Hepatic stellate cell (primary cell): ENCODE results near the gene CNTNAP5.

Experiments
- DNase-seq: peaks from one replicate; pipeline ENCODE4 v3.0.0; 2011; ENCODE audit warnings: low spot score

The CNTNAP5 gene

GRCh38 chr2:124911560-124911959 is 886.5 kb downstream of the CNTNAP5 start:
- DNase-seq, result no peak

- no peak for DNase-seq
Measured at GRCh38 chr2:124913868-124914267, 888.8 kb downstream of the CNTNAP5 start.

DNA sequence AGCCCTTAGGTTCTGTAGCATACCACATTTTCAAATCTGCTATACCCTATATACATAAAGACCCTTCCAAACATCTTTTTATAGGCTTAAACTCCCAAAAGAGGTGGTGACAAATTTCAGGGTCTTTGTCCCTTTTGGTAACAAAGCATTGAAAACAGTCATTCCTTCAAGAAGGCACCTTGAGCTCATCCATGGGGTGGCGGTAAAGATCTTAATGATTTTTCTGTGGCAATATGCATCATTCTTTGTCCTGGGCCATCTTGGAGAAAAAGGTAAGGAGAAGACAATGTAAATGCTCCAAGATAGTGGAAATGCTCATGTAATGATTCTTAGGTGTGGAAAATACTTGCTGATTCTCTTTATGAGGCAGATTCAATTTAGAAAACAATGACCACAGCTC is 890.5 kb downstream of the CNTNAP5 start:
- DNase-seq, result no peak

DNA sequence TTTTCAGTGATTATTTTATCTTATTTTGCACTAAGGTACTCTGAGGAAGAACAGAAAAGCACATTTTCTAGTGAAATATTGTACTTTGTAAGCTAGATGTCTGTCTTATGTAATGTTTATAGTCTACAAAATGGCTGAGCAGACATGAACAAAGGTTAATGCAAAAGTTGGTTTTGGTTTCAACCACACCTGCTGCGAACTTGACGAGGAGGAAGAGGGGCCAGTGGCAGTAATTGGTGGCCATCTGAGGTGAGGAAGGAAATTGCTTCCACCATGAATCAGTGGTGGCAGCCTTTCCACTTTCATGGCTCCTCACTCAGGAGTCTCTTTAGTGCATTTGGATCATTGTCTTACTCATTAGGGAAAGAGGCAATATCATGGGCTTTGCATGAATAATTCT is 894.2 kb downstream of the CNTNAP5 start:
- no peak for DNase-seq

DNA sequence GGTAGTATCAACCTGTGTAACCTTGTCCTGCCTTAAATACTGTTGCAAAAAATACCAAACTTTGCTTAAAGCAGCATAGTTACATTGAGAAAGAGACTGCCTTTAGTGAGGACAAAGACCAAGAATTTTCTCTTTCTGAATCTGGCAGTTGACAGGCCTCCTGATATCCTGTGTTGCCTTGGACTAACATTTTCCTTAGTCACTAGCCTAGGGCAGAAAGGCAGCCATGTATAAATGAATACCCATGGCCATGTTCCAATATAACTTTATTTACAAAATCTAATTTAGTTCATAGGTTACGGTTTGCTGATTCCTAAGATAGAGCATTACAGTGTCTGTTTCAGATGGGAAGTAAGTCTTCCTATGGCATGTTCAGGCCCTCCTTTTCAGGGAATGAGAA is 895.4 kb downstream of the CNTNAP5 start:
- DNase-seq, result no peak

GRCh38 chr2:124921191-124921590 is 896.1 kb downstream of the CNTNAP5 start:
- no peak for DNase-seq

DNA sequence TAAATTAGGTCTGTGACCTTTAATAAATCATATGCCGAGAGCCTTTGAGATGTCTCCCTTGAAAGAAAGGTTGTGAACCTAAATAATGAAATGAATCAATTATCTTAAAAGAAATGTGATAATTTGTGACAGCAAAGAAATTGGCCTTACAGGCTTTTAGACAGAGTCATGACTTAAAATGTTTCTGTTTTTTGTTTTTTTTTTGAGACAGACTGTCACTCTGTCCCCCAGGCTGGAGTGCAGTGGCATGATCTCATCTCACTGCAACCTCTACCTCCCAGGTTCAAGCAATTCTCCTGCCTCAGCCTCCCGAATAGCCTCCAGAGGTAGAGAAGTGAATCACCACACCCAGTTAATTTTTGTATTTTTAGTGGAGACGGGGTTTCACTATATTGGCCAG is 898.0 kb downstream of the CNTNAP5 start:
- no peak for DNase-seq

GRCh38 chr2:124933883-124934282 is 908.8 kb downstream of the CNTNAP5 start:
- no peak for DNase-seq

DNA sequence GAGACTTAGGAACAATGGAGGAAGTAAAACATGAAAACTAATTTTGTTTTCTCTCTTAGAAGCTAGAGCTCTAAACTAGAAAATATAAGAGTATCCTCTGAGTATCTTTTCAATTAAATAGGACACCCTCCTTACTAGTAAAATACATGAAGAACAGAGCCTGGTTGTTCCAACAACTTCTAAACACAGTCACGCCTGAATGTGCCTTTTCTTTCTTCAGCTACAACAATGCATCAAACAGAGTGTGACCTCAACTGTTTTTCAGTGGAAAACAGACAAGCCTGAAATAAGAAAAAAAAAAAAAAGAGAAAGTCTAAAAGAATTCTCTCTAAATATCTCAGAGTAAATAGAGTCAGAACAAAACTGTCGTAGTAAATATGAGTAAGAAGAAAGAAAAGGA is 928.8 kb downstream of the CNTNAP5 start:
- no peak for DNase-seq

DNA sequence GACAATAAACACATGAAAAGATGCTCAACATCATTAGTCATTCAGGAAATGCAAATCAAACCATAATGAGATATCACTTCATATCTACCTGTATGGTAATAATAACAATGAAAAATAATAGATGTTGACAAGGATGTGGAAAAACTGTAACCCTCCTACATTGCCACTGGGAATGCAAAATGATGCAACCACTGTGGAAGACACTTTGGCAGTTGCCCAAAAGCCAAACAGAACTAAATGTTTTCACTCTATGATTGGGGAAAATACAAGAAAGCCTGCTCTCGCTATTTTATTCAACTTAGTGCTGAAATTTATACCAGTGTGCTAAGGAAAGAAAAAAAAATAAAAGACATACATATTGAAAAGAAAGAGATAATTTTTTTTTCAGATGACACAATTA is 934.5 kb downstream of the CNTNAP5 start:
- DNase-seq, result no peak

GRCh38 chr2:124961132-124961531 is 936.0 kb downstream of the CNTNAP5 start:
- DNase-seq, result no peak
